ENCODE data around the gene IFT22. TPM values are rescaled to one million over a fixed set of nuclear protein-coding genes. Genes with fewer than 3 reads are reported as not detected.
A peak's percentile ranks its signal among the peaks of the same experiment; 100 is the strongest.

IFT22 gene
- total RNA-seq, 1 donor from 2014 or later = 32.0 TPM

GRCh38 chr7:101330011-101330484, 8.4 kb upstream of the IFT22 start:
- Histone ChIP-seq H3K27me3 (ENCODE audit: low read depth) (peaks cover 31% of the 10 kb centered on the region), H3K27ac (replicated peaks) (peak overlapping the region; percentile 62), H3K36me3 (no peaks in the 10 kb centered on the region), H3K9me3 (replicated peaks) (no peaks in the 10 kb centered on the region), H3K4me3 (no peak overlapping the region), H3K4me1 (peaks cover 15% of the 10 kb centered on the region)
- TF ChIP-seq CTCF (IDR thresholded peaks at IDR 0.05; ENCODE audit: borderline replicate concordance) = no peak
- DNase-seq = peak; percentile 19
- intact Hi-C loops (cut with micrococcal nuclease) = no loop called here

GRCh38 chr7:101328159-101328558, 6.5 kb upstream of the IFT22 start:
- intact Hi-C loops (cut with micrococcal nuclease) = no loop called here
- Histone ChIP-seq H3K27ac (replicated peaks) (no peak overlapping the region), H3K9me3 (replicated peaks) (no peaks in the 10 kb centered on the region), H3K36me3 (no peaks in the 10 kb centered on the region), H3K4me3 (no peak overlapping the region), H3K4me1 (peaks cover 15% of the 10 kb centered on the region), H3K27me3 (ENCODE audit: low read depth) (peaks cover 31% of the 10 kb centered on the region)
- no peak for TF ChIP-seq CTCF (IDR thresholded peaks at IDR 0.05; ENCODE audit: borderline replicate concordance)
- DNase-seq = no peak

- Histone ChIP-seq H3K36me3 (peaks cover 28% of the 10 kb centered on the region), H3K4me3 (no peak overlapping the region), H3K9me3 (replicated peaks) (no peaks in the 10 kb centered on the region), H3K27me3 (ENCODE audit: low read depth) (no peaks in the 10 kb centered on the region), H3K4me1 (peaks cover 18% of the 10 kb centered on the region), H3K27ac (replicated peaks) (no peak overlapping the region)
- no peak for DNase-seq
- TF ChIP-seq CTCF (IDR thresholded peaks at IDR 0.05; ENCODE audit: borderline replicate concordance) = no peak
- intact Hi-C loops (cut with micrococcal nuclease) = no loop called here
Observed at GRCh38 chr7:101319401-101319800, 2.2 kb downstream of the IFT22 start.

GRCh38 chr7:101315336-101315735, 6.3 kb downstream of the IFT22 start:
- no peak overlapping the region for H3K4me3 ChIP-seq
- H3K27ac ChIP-seq (replicated peaks) = no peak overlapping the region
- no peaks in the 10 kb centered on the region for H3K4me1 ChIP-seq
- peak; percentile 64 for TF ChIP-seq CTCF (IDR thresholded peaks at IDR 0.05; ENCODE audit: borderline replicate concordance)
- peaks cover 19% of the 10 kb centered on the region for H3K9me3 ChIP-seq (replicated peaks)
- DNase-seq = no peak
- H3K27me3 ChIP-seq (ENCODE audit: low read depth) = peaks cover 2% of the 10 kb centered on the region
- H3K36me3 ChIP-seq = peaks cover 28% of the 10 kb centered on the region
- intact Hi-C loops (cut with micrococcal nuclease) = no loop called here

- intact Hi-C loops (cut with micrococcal nuclease) = no loop called here
- H3K4me3 ChIP-seq = peak overlapping the region; percentile 57
- H3K27ac ChIP-seq (replicated peaks) = no peak overlapping the region
- H3K4me1 ChIP-seq = peaks cover 12% of the 10 kb centered on the region
- no peaks in the 10 kb centered on the region for H3K36me3 ChIP-seq
- H3K9me3 ChIP-seq (replicated peaks) = peaks cover 37% of the 10 kb centered on the region
- H3K27me3 ChIP-seq (ENCODE audit: low read depth) = peaks cover 71% of the 10 kb centered on the region
- no peak for TF ChIP-seq CTCF (IDR thresholded peaks at IDR 0.05; ENCODE audit: borderline replicate concordance)
- no peak for DNase-seq
Observed at GRCh38 chr7:101308245-101309085, 13.1 kb downstream of the IFT22 start.

Measured in left ventricle myocardium inferior (tissue), 1 donor.